HG03025 (cell line): ENCODE results near the gene AXDND1.

Source experiments
- ATAC-seq: cut with Tn5 transposase; IDR thresholded peaks from one replicate; pipeline ENCODE4 v1.9.1; 2021; ENCODE audit warnings: mild to moderate bottlenecking, moderate library complexity; ENCODE audit not compliant: unreplicated experiment, low FRiP score

Gene AXDND1

DNA sequence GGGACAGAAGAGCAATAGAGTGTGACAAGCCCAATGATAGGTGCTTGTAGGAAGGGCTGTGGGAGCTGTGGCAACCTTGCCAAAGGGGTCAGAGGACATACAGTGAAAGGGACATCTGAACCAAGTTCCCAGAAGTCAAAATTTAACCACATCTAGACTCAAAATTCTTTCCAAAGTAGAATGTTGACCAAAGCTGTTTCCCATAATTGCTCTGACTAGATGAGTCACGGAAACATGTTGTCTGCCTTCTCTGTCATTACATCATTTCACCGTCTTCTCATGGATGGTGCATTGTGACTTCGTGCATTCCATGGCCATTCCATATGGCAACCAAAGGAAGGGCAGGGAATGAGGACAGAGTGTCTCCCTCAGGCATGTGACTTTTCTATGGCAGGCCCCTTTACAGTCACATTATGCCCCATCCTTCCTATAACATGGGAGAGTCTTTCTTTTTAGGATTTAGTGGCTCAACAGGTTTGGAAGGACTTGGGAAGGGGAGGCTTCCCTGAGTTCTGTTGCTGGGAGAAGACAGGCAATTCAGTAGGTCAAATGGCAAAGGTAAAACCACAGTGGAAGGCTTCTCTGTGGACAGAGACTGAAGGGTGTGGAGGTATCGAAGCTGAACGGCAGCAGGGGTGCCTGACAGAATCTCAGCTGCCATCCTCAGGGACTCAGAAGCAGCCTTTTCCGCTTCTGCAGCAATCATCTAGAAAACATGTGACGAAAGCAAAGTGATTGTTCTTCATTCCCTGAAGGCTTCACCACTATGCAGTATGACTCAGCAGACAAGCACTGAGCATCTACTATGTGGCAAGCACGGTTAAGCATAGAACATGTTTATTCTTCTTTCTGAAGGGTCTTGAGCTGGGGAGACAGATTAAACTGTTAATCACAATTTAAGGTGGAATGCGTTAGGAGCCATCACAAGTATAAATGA, 185.2 kb downstream of the AXDND1 start:
- no peak for ATAC-seq

DNA sequence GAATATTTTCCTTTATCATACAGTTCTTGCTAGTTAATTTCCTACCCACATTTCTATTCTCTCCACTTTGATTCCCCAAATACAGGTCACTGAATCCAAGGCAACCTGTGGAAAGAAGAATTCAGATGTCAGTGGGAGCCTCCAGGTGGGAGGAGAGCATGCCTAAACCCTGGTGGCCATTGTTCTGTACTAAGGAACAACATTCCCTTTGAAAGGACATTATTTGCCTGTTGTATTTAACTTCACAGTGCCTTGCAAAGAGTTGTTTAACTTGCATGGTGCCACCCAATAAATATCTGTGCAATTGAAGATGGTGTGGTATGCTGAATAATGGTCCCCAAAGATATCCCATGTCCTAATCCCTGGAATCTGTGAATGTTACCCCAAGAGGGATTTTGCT, 188.7 kb downstream of the AXDND1 start:
- ATAC-seq = no peak

DNA sequence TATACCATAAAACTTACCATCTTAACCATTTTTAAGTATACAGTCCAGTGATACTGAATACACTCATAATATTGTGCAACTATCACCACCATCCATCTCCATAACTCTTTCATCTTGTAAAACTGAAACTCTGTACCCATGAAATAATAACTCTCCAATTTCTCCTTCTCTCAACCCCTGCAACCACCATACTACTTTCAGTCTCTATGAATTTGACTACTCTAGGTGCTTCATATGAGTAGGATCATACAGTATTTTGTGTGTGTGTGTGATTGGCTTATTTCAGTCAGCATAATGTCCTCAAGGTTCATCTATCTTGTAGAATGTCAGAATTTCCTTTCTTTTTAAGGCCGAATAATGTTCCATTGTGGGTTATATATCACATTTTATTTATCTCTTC, 192.3 kb downstream of the AXDND1 start:
- ATAC-seq = no peak

- ATAC-seq = no peak
These were observed 209.9 kb downstream of the AXDND1 start, which contains the start of gene NPHS2 for GRCh38 chr1:179575497-179576314. Gene NPHS2, minus strand, starts transcription at chr1:179575948. Its CDS starts 84 bp downstream, at chr1:179575864.

DNA sequence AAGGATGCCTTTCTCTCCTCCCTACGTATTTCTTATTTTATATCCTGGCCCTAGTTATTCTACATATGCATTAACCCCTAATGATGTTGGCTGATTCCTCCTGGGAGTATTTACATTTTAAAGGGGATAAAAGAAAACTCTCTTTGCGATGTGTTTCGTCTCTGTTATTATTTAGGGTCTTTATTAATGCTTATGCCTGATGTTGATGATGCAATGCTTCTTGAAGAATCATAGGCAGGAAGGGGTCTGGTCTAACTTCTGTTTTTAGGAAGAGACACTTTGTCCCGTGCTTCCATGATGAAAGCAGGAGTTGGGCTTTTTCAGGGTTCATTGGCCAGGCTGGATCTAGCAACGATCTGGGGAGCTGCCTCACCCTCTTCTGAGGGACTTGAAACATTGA, 210.7 kb downstream of the AXDND1 start:
- no peak for ATAC-seq

DNA sequence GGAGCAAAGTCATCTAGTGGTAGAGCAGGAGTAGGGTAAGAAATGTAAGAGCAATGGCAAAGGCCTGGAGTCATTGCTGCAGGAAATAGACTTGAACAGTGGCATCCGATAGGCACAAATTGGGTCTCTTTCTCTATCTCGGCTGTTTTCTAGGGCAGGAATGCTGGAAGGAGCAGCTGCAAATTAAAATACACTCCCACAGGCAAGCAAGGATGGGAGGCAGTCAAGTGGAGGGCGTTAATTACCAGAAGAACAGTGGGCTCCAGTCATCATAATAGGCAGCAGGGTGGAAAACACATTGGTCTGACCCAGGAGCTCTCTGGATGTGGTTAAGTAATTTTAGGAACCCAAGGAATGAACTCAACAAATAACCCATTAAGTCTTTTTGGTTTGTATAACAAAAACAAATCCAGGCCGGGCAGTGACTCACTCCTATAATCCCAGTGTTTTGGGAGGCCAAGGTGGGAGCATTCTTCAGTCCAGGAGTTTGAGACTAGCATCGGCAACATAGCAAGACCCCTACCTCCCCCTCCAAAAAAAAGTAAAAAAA, 218.1 kb downstream of the AXDND1 start:
- no peak for ATAC-seq

DNA sequence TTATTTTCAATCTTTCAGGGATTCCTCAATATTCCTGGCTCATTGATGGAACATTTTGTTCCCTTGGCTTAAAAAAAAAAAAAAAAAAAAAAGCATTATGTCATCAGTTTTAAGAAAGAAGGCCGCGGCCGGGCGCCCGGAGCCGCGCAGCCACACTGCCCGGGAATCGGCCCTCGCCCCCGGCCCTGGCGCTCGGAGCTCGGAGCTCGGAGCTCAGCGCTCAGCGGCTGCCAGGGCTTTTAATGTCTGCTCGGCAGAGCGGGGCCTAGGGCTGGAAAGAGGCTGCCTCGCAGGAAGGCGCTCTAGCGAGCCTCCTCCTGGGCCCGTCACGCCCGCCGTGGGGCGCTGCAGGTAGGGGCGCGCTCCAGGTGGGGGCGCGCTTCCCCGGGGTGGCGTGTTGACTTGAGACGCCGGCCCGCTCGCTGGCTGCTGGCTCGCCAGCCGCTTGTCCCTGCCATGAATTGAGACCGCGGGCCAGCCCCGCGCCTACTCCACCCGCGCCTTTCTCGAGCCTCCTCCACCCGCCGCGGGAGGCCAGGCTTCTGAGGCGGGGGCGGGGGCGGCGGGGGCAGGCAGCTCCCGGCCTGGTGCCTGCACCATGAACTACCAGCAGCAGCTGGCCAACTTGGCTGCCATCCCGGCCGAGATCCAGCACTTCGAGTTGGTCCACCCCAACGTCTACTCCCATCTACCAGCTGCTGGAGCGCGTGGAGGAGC, 220.5 kb downstream of the AXDND1 start:
- ATAC-seq = no peak

- ATAC-seq = no peak
These were observed 221.6 kb downstream of the AXDND1 start for GRCh38 chr1:179587336-179587735.

GRCh38 chr1:179588425-179589024, 222.8 kb downstream of the AXDND1 start:
- no peak for ATAC-seq

- no peak for ATAC-seq
These were observed 223.7 kb downstream of the AXDND1 start for GRCh38 chr1:179589509-179589908.

GRCh38 chr1:179590671-179591070, 224.9 kb downstream of the AXDND1 start:
- ATAC-seq = no peak

DNA sequence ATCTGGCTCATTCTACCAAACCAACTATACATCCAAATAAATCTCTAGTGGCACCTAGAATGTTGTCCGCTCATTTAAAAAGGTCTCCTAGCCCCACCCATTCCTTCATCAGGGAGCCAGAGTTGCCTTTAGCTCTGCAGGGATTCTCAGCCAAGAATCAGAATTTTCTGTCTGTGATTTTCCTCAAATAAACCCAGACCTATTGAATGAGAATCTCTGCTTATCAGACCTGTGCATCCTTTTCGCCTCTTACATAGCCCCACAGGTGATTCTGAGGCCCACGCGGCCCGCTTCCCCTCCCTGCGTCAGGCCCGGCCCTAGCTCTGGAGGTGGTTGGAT, 225.5 kb downstream of the AXDND1 start:
- ATAC-seq = no peak

DNA sequence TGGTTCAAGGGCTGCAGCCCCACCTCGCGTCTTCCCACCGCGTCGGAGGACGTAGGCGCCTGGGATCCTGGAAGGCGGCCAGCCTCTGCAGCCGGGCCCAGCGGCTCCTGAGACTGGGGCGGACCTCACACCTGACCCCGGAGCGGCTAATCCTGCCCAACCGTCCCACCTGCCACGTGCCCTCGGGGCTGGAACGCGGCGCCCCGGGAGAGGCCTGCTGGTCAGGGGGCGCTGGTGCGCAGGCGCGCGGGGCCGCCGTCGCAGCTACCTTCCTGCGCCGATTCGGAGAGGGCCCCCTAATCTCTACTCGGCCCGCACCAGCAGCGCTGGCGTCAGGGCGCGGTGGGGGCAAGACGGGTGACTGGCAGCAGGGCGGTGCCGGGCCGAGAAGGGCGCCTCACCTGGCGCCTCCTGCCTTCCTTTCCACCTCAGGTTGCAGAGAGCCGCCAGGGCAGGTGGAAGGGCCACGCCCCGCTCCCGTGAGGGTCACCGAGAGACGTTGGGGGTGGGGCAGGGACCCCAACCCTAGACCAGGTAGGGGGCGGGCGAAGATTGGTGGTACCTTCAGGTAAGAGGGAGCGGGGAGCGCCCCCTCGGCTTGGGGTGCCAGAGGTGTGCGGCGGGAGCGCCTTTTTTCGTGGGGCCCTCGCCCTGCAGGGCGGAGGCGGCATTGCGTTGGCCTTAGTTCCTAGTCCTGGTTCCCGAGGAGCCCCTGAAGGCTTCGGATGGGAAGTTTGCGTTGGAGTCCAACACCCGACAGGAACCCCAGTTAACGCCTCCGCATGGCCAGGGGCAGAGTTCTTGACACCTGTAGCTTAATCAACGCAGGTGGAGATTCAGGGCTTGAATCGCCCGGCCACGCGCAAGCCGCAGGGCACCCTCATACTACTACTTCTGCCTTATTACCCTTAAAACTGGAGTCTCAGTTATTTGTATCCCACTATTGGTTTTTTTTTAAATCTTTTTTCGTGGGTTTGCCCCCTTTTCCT, 226.1 kb downstream of the AXDND1 start, which contains the start of gene TDRD5:
Gene TDRD5, plus strand, starts transcription at position 241 of the 989 bp plus-strand sequence. CDS start 784 bp downstream, outside the sequence.
- no peak for ATAC-seq

- ATAC-seq = no peak
These were observed 232.9 kb downstream of the AXDND1 start for GRCh38 chr1:179598631-179599030.

DNA sequence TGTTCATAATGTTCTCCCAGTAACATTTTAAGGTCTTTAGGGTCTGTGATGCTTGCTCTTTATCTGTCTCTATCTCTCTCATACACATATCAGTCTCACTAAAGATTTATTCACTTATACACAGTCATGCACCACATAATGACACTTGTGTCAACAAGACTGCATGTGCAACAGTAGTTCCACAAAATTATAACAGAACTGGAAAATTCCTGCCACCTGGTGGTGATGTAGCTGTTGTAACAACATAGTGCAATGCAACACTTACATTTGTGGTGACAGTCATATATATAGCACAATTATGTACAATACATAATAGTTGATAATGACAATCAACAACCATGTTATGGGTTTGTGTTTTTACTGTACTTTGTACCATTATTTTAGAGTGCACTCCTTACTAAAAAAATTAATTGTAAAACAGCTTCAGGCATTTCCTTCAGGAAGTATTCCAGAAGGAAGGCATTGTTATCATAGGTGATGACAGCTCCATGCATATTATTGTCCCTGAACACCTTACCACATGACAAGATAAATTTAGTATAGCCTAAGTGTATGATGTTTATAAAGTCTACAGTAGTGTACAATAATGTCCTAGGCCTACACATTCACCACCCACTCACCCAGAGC, 234.0 kb downstream of the AXDND1 start:
- no peak for ATAC-seq

DNA sequence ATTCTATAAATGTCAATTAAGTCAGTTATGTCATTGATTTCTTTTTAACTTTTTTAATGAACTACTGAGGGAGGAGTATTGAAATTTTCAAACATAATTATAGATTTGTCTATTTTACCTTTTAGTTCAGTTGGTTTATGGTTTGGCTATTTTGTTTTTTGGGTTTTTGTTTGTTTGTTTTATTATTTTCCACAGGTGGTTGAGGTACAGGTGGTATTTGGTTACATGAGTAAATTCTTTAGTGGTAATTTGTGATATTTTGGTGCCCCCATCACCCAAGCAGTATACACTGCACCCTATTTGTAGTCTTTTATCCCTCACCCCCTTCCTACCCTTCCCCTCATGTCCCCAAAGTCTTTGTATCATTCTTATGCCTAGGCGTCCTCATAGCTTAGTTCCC, 235.3 kb downstream of the AXDND1 start:
- ATAC-seq = no peak
